HepG2 (cell line): Measurements from ENCODE around the gene FOXL3. TPM values are rescaled to one million over a fixed set of nuclear protein-coding genes. Genes with fewer than 3 reads are reported as not detected.

ENCODE experiments used
- ATAC-seq: fragments of 200-7000 bp; cut with Tn5 transposase; 3 replicates; pipeline ENCODE4 v1.9.1; 2020; ENCODE audit warnings: mild to moderate bottlenecking, moderate library complexity
- BruUV-seq: library from RNA; stranded (reverse); fragments of 400-500 nt; replicated peaks from 2 replicates; lab custom pipeline; 2021; lab: Mats Ljungman, UMichigan
- CTCF ChIA-PET: fragments of 300-600 bp; formaldehyde crosslinking; extraction: SDS; loops from one replicate; lab custom pipeline; 2021; ENCODE audit warnings: low total read pairs, inconsistent platforms, low intra/inter-chr PET ratio; lab: Yijun Ruan, JAX
- POLR2A ChIA-PET: fragments of 350-600 bp; sonication (Branson Sonifier 250); formaldehyde crosslinking; loops from one replicate; lab custom pipeline; 2020; ENCODE audit warnings: antibody characterized with exemption, inconsistent platforms; lab: Yijun Ruan, JAX
- DNase-seq: peaks from one replicate; pipeline ENCODE4 v3.0.0-alpha.2; 2015; ENCODE audit warnings: low spot score
- FAIRE-seq: peaks from 3 replicates; lab custom pipeline; 2011; peaks lifted over from hg19 to GRCh38; lab: Jason Lieb, UNC
- H2AFZ ChIP-seq: one replicate; pipeline ENCODE4 v1.6.1; 2011; ENCODE audit warnings: low read length, inconsistent platforms
- H3K27ac ChIP-seq: fragments of 300-600 bp; 3 replicates; pipeline ENCODE4 v1.8.0; 2011; ENCODE audit warnings: mixed run types, mild to moderate bottlenecking, mixed read lengths, low read length, inconsistent platforms; ENCODE audit not compliant: insufficient read depth; ENCODE audit errors: extremely low read length
- H3K27me3 ChIP-seq, 2 experiments: fragments of 200-600 bp in 1 of 2; 2 replicates in 1 of 2; 3 replicates in 1 of 2; pipeline versions ENCODE4 v1.6.0 to v1.8.0; 2011; ENCODE audit warnings: low read length in 2 of 2, mild to moderate bottlenecking in 2 of 2, moderate library complexity in 2 of 2, inconsistent platforms in 1 of 2; ENCODE audit not compliant: insufficient read depth in 2 of 2, control insufficient read depth in 1 of 2
- H3K36me3 ChIP-seq, 2 experiments: fragments of 200-600 bp in 1 of 2; replicated peaks in 1 of 2; 2 replicates in 1 of 2; 3 replicates in 1 of 2; pipeline versions ENCODE4 v1.5.1 to v1.8.0; 2011; ENCODE audit warnings: low read length in 2 of 2, inconsistent platforms in 1 of 2; ENCODE audit not compliant: insufficient read depth in 2 of 2, control insufficient read depth in 1 of 2
- H3K4me1 ChIP-seq: 2 replicates; pipeline ENCODE4 v1.5.1; 2012; ENCODE audit warnings: low read length, inconsistent platforms; ENCODE audit not compliant: insufficient read depth
- H3K4me2 ChIP-seq: 2 replicates; pipeline ENCODE4 v1.6.0; 2011; ENCODE audit warnings: low read depth, low read length, inconsistent platforms
- H3K4me3 ChIP-seq, 3 experiments: fragments of 200-600 bp in 1 of 3; sonication (generic), shearing (Covaris generic) in 1 of 3; replicated peaks in 1 of 3; 2 replicates each; pipeline ENCODE4 v1.5.1; 2011 to 2016; ENCODE audit warnings: low read length in 3 of 3, inconsistent platforms in 2 of 3, low read depth in 2 of 3, mild to moderate bottlenecking in 2 of 3, control low read depth in 1 of 3, mixed read lengths in 1 of 3; ENCODE audit not compliant: insufficient read depth in 1 of 3
- H3K79me2 ChIP-seq: one replicate; pipeline ENCODE4 v1.6.1; 2011; ENCODE audit warnings: low read length, inconsistent platforms; ENCODE audit not compliant: insufficient read depth
- H3K9ac ChIP-seq: 2 replicates; pipeline ENCODE4 v1.6.0; 2011; ENCODE audit warnings: mild to moderate bottlenecking, low read depth, low read length, inconsistent platforms; ENCODE audit not compliant: insufficient read depth
- H3K9me3 ChIP-seq: 2 replicates; pipeline ENCODE4 v1.5.1; 2012; ENCODE audit warnings: mild to moderate bottlenecking, low read length
- H4K20me1 ChIP-seq: 2 replicates; pipeline ENCODE4 v1.6.0; 2011; ENCODE audit warnings: inconsistent platforms, mild to moderate bottlenecking, low read length, moderate library complexity; ENCODE audit not compliant: insufficient read depth
- ARNT ChIP-seq: fragments of 450-650 bp; IDR thresholded peaks from 2 replicates; pipeline ENCODE4 v1.6.1; 2017
- DPF2 ChIP-seq: sonication (generic); formaldehyde crosslinking; IDR thresholded peaks from 2 replicates; pipeline ENCODE4 v1.4.0; 2020; ENCODE audit warnings: mild to moderate bottlenecking, low read depth, missing genetic modification reagents, borderline replicate concordance
- FLYWCH1 ChIP-seq: sonication (generic); formaldehyde crosslinking; IDR thresholded peaks from 2 replicates; pipeline ENCODE4 v1.8.1; 2023; ENCODE audit warnings: mild to moderate bottlenecking, missing genetic modification reagents
- KLF15 ChIP-seq: sonication (generic); formaldehyde crosslinking; IDR thresholded peaks from 2 replicates; pipeline ENCODE4 v1.8.1; 2023; ENCODE audit warnings: borderline replicate concordance, mild to moderate bottlenecking, inconsistent platforms, missing genetic modification reagents, mixed read lengths
- PHF21A ChIP-seq: sonication (generic); formaldehyde crosslinking; IDR thresholded peaks from 2 replicates; pipeline ENCODE4 v1.5.0; 2020; ENCODE audit warnings: mild to moderate bottlenecking, missing genetic modification reagents
- TRIM24 ChIP-seq: sonication (generic); formaldehyde crosslinking; IDR thresholded peaks from 2 replicates; pipeline ENCODE4 v1.8.0; 2022; ENCODE audit warnings: mild to moderate bottlenecking, missing genetic modification reagents
- ZBTB34 ChIP-seq: sonication (generic); formaldehyde crosslinking; IDR thresholded peaks from 2 replicates; pipeline ENCODE4 v1.8.0; 2022; ENCODE audit warnings: mild to moderate bottlenecking, missing genetic modification reagents
- ZNF138 ChIP-seq: sonication (generic); formaldehyde crosslinking; IDR thresholded peaks from 2 replicates; pipeline ENCODE4 v1.5.0; 2020; ENCODE audit warnings: mild to moderate bottlenecking, low read depth, missing genetic modification reagents
- ZNF235 ChIP-seq: sonication (generic); formaldehyde crosslinking; IDR thresholded peaks from 2 replicates; pipeline ENCODE4 v1.8.1; 2023; ENCODE audit warnings: mild to moderate bottlenecking, missing genetic modification reagents, borderline replicate concordance
- ZNF337 ChIP-seq: sonication (generic); formaldehyde crosslinking; IDR thresholded peaks from 2 replicates; pipeline ENCODE4 v1.5.1; 2020; ENCODE audit warnings: missing genetic modification reagents, low read depth, mild to moderate bottlenecking, borderline replicate concordance
- ZNF512 ChIP-seq: sonication (generic); formaldehyde crosslinking; IDR thresholded peaks from 2 replicates; pipeline ENCODE4 v1.4.0; 2020; ENCODE audit warnings: mild to moderate bottlenecking, missing genetic modification reagents
- ZSCAN29 ChIP-seq: sonication (generic); formaldehyde crosslinking; conservative IDR thresholded peaks from 2 replicates; pipeline ENCODE4 v1.4.0; 2020; ENCODE audit warnings: mild to moderate bottlenecking, missing genetic modification reagents
- WGBS: methylation state at CpG from one replicate; pipeline ENCODE4 v1.1.6; 2017; ENCODE audit warnings: low lambda C conversion rate; 5-methylcytosine and 5-hydroxymethylcytosine counted together
- in situ Hi-C: cut with HindIII; loops from 2 replicates; pipeline ENCODE4 v1.10.0; 2017; ENCODE audit warnings: low pct_unique_long_range_greater_than_20kb; ENCODE audit not compliant: extremely low pct_ligation_motif_present
- intact Hi-C: fragments of 100-400 bp; cut with micrococcal nuclease; formaldehyde crosslinking; loops from one replicate; pipeline ENCODE4 v1.10.0; 2022; ENCODE audit not compliant: unreplicated experiment
- polyA plus RNA-seq, 8 experiments: library from polyadenylated mRNA; depleted of rRNA in 3 of 8; stranded (reverse) in 7 of 8; unstranded in 1 of 8; fragments of >200 nt; fragmentation: Illumina TruSeq in 4 of 8; extraction: Trizol in 4 of 8; gene quantifications; 2 replicates each; pipeline versions ENCODE4 v1.2.1 to v1.2.3, GENCODE V29; 2011 to 2016; ENCODE audit warnings: low read depth in 4 of 8, missing spikeins in 1 of 8, mixed read lengths in 1 of 8; ENCODE audit not compliant: insufficient read depth in 1 of 8
- total RNA-seq, 5 experiments: library from RNA; depleted of rRNA; stranded (reverse); fragments of >200 nt; fragmentation: Illumina TruSeq; extraction: Trizol; gene quantifications; 2 replicates each; pipeline ENCODE4 v1.2.3, GENCODE V29; 2016; ENCODE audit warnings: low read depth in 1 of 5

Gene FOXL3
- total and polyA plus RNA-seq, 2 of the 13 experiments (the other 11 are each of a cell fraction or from before 2014, with no cell fraction given) = not detected

GRCh38 chr7:305410-306151, 15.6 kb downstream of the FOXL3 start (continued):
- TF ChIP-seq TRIM24 (CRISPR knock-in tag) (no peak), ZSCAN29 (CRISPR knock-in tag) (no peak), PHF21A (CRISPR knock-in tag) (no peak), ZNF337 (CRISPR knock-in tag) (no peak)

GRCh38 chr7:307970-308369, 18.0 kb downstream of the FOXL3 start:
- intact Hi-C loops (no loop called here), in situ Hi-C loops (no loop called here)
- Histone ChIP-seq H4K20me1 (no peaks in the 10 kb centered on the region), H3K4me3 (no peak overlapping the region), H3K27me3 (peaks cover 3 to 18% of the 10 kb centered on the region in 2 experiments; a peak in 4 of 5 replicates), H3K4me2 (no peak overlapping the region), H3K27ac (no peak overlapping the region), H3K9ac (no peak overlapping the region), H3K4me1 (no peaks in the 10 kb centered on the region), H3K36me3 (no peaks in the 10 kb centered on the region), H2AFZ (no peak overlapping the region), H3K79me2 (no peaks in the 10 kb centered on the region), H3K9me3 (no peaks in the 10 kb centered on the region)
- FAIRE-seq = no peak
- no peak for ATAC-seq
- no TSS peak for BruUV-seq
- no peak for TF ChIP-seq KLF15
- DNase-seq = no peak
- POLR2A ChIA-PET = no interaction called here
- CTCF ChIA-PET = no interaction called here
- 24% methylated on average over 3 of the region's 3 CpGs for WGBS

- in situ Hi-C loops = no loop called here
- no peak for DNase-seq
- CTCF ChIA-PET = no interaction called here
- Histone ChIP-seq H3K36me3 (no peaks in the 10 kb centered on the region), H2AFZ (no peak overlapping the region), H3K27ac (no peak overlapping the region), H3K27me3 (peaks cover 3 to 22% of the 10 kb centered on the region in 2 experiments; a peak in 4 of 5 replicates), H3K9ac (no peak overlapping the region), H3K4me3 (no peak overlapping the region), H4K20me1 (no peaks in the 10 kb centered on the region), H3K79me2 (no peaks in the 10 kb centered on the region), H3K9me3 (no peaks in the 10 kb centered on the region), H3K4me1 (no peaks in the 10 kb centered on the region), H3K4me2 (no peak overlapping the region)
- FAIRE-seq = no peak
- BruUV-seq = no TSS peak
- POLR2A ChIA-PET = no interaction called here
- WGBS = 79% methylated on average over 13 of the region's 19 CpGs
- no peak for ATAC-seq
- intact Hi-C loops = no loop called here
- TF ChIP-seq ARNT = no peak
- TF ChIP-seq ZBTB34 = no peak
- no peak for TF ChIP-seq ZNF512 (CRISPR knock-in tag)
- no peak for TF ChIP-seq ZNF138 (CRISPR knock-in tag)
- TF ChIP-seq FLYWCH1 (CRISPR knock-in tag) = no peak
- TF ChIP-seq ZNF235 (CRISPR knock-in tag) = no peak
- TF ChIP-seq DPF2 (CRISPR knock-in tag) = no peak
These were observed 19.7 kb downstream of the FOXL3 start for GRCh38 chr7:309586-310228.
